ENCODE data around the gene DCBLD1.

DNA sequence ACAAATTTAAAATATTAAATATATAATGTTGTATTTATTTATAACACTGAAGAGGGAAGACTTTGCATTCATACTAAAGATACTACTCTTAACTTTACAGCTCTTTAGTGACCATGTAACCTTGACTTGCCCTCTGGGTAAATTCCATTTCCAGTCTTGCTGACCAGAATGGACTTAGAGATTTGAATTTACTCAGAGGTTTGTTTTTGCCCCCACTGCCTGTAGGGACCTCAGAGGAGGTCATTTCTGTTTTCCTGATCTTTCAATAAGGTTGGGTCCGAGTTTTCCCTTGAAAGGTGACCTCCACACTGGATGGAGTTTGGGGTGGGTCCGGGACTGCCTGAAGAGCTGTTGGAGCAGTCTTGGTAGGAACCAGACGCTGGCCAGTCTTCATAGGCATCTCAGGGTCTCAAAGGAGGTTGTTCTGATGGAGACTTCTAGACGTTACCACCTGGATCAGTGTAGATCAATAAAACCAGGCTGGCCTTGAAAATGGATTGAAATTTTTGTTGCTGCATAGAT, 26.0 kb downstream of the DCBLD1 start:
- TF ChIP-seq EZH2phosphoT487 (IDR thresholded peaks at IDR 0.05; ENCODE audit: insufficient read depth, low read depth) (no peak), EZH2 (IDR thresholded peaks at IDR 0.05; ENCODE audit: insufficient read depth, poor library complexity, severe bottlenecking) (no peak)

Data from GM23248 (cell line).